CD4-positive, alpha-beta T cell treated with Interleukin-4 for 1 hour (primary cell): ENCODE data around the gene SCARB1.

ENCODE experiments used
- DNase-seq, 2 donors: peaks; one replicate each; pipeline ENCODE4 v3.0.0-alpha.2; 2020 to 2022

SCARB1 gene

DNA sequence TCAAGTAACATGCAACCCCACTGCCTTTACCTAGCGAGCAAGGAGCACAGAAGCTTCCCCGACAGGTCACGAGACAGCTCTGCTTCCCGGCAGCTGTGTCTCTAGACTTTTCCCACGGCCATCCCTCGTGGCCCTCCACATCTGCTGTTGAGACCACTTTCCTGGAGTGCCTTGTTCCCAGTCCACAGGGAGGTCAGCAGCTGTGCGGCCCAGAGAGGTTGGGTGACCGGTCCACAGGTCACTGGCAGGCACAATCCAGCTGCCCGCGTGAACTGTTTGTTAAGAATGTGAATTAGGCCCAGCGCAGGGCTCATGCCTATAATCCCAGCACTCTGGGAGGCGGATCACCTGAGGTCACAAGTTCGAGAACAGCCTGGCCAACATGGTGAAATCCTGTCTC is 71.5 kb downstream of the SCARB1 start:
- no peak for DNase-seq

DNA sequence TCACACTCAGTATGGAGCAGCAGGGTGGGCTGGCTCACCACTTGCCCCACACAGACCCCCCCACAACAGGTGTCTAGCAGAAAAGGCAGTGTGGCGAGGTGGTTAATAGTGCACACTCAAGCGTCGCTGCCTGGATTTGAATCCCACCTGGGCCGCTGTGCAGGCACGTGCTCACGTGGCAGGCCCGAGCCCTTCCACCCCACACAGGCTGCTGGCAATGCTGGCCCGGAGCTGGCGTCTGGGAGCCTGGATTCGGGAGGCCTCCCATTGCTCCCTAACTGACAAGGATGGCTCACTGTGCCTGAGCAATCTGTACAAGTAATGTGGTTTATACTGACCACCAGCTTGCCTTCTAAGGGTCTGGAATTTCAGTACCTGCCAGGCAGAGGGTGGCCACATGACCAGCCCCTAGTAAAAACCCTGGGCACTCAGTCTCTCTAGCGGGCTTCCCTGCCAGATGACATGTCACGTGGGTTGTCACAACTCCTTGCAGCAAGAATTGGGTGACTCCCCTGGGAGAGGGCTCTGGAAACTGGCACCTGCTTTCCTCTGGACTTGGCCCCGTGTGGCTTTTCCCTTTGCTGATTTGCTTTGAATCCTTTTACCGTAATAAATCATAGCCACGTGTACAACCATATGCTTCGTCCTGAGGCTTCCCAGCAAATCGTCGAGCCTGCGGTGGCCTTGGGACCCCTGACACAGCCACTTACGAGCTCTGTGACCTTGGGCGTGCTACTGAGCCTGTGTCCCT is 72.8 kb downstream of the SCARB1 start:
- DNase-seq: no peak

- DNase-seq: no peak
Measured at GRCh38 chr12:124788936-124789555, 74.6 kb downstream of the SCARB1 start.

GRCh38 chr12:124786061-124786964 is 77.4 kb downstream of the SCARB1 start:
- no peak for DNase-seq

DNA sequence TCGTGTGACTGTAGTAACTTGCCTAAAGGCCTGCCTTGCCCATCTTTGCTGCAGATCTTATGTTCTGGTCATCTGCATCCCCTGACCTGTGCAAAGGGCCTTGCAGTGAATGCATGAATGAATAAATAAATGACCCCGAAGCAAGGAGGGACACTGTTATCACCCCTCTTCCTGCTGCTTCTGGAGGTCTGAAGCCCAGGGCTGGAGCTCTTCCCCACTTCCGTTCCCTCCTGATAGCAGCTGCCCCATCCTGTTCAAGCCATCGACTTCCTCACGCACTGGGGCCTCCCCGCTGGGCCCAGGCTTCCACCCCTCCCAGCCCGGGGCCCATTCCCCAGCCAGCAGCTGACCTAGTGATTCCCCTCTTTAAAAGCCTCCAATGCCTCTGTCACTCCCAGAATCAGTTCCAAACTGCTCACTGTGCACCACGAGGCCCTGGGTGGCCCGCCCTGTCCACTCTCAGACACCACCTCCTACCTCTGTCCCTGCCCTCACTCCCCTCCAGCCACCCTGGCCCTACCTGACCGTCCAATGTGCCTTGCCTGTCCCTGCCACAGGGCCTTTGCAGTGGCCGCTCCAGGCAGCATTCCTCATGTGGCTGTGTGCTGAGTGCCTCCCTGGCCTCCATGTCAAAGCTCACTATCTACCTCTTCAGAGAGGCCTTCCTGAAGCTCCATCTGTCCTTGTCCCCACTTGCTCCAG is 78.6 kb downstream of the SCARB1 start:
- DNase-seq: no peak

- no peak for DNase-seq
Measured at GRCh38 chr12:124783087-124783486, 80.6 kb downstream of the SCARB1 start.

DNA sequence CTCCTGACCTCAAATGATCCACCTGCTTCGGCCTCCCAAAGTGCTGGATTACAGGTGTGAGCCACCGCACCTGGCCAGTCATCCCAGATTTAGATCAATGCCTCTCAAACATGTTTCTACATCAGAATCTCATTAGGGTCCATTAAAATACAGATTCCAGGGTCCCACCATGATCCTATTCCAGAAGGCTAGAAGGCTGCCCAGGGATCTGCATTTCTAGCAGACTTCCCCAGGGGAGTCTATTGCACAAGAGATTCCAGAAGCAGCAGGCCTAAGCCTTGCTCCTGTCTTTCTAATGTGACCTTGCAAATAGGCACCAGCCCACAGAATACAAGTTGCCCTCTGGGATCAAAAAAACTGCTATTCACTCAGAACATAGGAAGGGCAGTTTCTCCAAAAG is 81.5 kb downstream of the SCARB1 start:
- no peak for DNase-seq

DNA sequence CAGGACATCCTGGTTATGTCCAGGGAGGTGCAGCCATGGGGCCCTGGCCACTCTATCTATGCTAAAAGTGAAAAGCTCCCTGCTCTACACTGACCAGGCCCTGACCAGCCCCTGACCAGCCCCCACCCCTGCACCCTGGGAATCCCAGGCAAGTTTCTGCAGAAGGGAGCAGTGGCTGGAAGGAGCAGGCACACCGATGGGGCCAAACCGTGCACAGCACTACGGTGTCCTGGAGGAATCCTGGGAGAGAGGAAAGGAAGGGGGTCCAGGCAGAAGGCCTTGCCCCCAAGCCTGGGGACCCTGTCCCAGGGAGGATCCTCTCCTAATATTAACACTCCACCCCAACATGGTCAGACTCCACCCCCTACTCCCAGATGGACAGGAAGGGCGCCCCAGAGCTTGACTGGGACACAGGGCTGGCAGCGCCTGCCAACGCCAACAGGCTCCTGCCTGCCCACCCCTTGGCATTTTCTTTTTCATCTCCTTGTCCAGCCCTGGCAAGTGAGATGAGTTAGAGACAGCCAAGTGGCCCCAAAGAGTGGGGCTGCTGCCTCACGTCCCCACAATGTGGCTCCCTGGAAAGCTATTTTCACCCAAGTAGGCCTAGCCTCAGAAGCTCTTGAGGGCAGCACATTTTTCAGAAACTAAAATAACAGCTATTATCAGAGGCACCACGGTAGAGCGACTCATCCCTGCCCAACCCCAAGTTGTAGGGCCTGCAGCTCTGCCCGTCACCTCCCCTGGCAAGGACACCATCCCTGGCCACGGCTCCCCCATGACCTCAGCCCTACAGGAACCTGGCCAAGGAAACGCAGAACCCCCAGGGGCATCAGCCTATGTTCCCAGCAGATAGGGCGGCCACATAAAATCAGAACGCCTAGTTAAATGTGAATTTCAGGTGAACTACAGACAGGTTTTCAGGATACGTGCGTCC is 82.6 kb downstream of the SCARB1 start:
- no peak for DNase-seq

DNA sequence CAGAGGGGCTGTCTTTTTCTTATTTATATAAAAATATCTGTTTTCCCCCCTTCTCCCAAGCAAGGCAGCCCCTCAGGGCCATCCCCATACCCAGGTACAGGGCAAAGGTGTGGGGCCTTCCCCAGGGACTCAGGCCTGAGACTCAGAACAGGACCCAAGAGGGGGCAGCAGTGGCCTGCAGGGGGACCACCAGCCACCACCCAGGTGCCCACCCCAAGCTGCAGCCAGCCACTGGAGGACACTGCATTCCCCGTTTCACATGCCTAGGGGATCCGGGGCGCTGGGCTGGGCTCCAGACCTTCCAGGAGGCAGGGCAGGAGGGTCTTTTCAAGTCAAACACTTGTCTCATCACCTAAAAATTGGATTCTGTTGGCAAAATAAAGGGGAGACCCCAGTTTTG is 83.3 kb downstream of the SCARB1 start:
- DNase-seq: no peak

GRCh38 chr12:124779161-124780141 is 84.2 kb downstream of the SCARB1 start:
- no peak for DNase-seq

GRCh38 chr12:124778411-124778810 is 85.3 kb downstream of the SCARB1 start:
- DNase-seq: no peak

DNA sequence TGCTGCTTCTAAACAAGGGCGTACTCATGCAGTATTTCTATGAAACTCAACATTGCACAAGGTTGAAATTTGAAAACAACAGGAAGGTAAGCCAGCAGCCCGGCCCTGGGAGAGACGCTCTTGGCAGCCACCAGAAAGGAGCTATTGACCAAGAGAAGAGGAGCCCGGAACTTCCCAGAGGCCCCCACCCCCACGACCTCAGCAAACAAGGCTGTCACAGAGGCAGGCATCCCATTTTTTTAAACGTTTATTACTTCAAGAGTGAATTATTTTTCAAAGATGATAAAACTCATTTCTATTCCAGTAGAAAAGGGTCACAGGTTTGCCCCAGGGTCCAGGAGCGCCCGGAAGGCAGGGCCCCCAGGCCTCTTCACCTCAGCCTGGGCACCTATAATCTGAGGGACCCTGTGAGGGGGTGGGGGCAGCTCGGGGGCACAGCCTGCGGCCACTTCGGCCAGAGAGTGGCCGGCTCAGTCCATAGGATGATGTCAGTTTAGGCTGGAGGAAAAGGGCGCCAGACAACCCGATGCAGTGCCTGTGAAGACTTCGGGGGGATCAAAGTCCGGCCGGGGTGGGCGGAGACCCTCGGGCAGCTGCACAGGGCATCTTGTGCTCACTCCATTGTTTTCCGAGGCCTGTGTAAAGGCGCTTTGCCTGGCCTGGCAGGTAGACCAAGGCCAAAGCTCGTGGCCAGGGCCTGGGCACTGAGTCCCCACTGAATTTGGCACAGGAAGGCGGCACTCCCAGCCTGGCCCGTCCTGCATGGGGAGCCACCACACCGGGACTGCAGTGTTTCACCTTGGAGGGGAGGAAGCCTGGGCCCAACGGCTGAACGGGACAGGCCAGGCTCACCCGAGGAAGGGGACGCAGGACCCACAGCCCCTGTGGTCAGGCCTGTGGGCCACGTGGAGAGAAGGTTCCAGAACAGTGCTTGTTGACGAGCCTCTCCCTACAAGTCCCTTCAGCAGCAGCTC is 86.0 kb downstream of the SCARB1 start:
- no peak for DNase-seq

GRCh38 chr12:124776125-124776513 is 87.5 kb downstream of the SCARB1 start:
- DNase-seq: no peak

DNA sequence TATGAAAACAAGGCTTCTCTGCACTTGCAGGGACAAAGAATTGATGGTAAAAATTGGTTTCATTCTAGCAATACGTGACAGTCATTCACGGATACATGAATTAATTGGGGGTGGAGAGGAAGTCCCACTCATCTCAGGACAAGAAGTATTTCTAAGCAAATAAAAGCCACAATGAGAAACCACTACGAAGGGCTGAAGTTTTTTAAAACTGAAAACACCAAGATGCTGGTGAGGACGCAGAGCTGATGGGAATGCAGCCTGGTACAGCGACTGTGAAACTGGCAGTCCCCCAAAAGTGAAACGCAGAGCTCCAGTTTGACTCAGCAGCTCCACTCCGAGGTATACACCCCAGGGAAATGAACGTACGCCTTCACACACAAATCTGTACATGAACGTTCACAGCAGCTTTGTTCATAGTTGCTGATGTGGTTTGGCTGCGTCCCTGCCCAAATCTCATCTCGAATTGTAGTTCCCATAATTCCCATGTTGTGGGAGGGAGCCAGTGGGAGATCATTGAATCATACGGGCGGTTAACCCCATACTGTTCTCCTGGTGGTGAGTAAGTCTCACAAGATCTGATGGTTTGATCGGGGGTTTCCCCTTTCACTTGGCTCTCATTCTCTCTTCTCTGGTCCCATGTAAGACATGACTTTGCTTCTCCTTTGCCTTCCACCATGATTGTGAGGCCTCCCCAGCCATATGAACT is 89.0 kb downstream of the SCARB1 start:
- peak; percentile 44 to 61 for DNase-seq

- DNase-seq: peak; percentile 26 to 70
Measured at GRCh38 chr12:124774054-124774461, 89.6 kb downstream of the SCARB1 start.

GRCh38 chr12:124772289-124773170 is 91.1 kb downstream of the SCARB1 start:
- DNase-seq: no peak

DNA sequence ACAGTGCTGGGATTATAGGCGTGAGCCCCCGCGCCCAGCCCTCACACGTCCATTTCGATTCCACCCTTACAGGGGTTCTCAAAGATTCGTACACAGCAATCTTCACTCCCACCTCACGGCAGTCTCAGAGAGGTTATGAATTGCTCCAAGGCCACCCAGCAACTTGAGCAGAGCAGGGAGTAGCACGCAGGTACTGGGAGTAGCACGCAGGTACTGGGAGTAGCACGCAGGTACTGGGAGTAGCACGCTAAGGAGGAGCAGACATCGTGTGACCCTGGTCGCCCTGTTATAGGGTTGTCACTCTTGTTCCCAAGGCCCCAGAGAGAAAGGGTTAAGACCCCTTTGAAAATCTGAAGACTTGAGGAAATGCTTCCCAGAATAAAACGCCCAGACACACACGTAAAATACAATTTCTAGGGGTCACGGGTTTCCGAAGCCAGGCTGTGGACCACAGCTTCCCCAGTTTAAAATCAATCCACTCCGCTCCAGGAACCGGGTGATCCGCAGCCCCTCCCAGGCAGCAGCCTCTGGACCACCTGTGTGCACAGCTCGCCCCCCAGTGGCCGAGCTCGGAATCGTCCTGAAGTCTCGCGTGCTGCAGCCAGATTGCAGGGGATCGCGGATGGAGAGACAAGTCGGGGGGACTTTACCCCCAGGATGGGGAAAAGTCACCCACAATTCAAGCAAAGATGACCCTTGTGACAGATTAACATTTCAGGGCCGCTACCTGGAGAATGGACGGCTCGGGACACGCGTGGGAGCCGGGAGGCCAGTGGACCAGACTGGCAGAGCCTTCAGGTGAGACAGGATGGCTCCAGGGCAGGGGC is 92.0 kb downstream of the SCARB1 start:
- peak; percentile 74 to 77 for DNase-seq
